ENCODE data around the gene SLC37A1.

SLC37A1 gene

DNA sequence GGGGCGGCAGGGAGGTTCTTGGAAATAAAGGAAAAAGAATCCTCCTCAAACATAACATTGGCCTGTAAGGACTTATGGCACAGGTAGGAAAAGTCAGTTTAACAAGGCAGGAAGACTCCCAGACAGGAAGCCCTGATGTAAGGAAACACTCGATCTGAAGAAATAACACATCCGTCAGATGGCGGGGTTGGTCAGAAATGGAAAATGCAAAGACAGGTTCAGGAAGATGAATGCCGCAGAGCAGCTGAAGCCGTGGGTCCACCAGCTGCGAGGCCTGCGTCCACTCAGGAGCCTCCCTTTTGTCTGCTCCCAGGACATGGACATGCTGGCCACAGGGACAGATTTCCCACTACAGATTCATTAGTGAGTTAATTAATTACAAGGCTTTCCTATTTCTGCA, 21.5 kb upstream of the SLC37A1 start:
- no peaks in the 10 kb centered on the region for H3K36me3 ChIP-seq (ENCODE audit: insufficient read depth, low read length)
- no peaks in the 10 kb centered on the region for H4K20me1 ChIP-seq (ENCODE audit: insufficient read depth, low read length, poor library complexity, severe bottlenecking)
- no peaks in the 10 kb centered on the region; the same call in 1 of the 2 replicates for H3K79me2 ChIP-seq (ENCODE audit: insufficient read depth, low read length)
- no peak overlapping the region for H3K4me2 ChIP-seq (ENCODE audit: low read depth, low read length, poor library complexity, severe bottlenecking)
- H3K27me3 ChIP-seq (ENCODE audit: insufficient read depth, low read length, poor library complexity, severe bottlenecking) = no peaks in the 10 kb centered on the region
- no peaks in the 10 kb centered on the region for H3K9me3 ChIP-seq (ENCODE audit: insufficient read depth, low read depth, low read length)
- no peak overlapping the region for H3K4me3 ChIP-seq (ENCODE audit: low read length, poor library complexity, severe bottlenecking)
- H3K9ac ChIP-seq (ENCODE audit: low read depth, low read length, poor library complexity, severe bottlenecking) = no peak overlapping the region
- peaks cover 44% of the 10 kb centered on the region for H3K4me1 ChIP-seq (ENCODE audit: insufficient read depth, low read length, poor library complexity, severe bottlenecking)
- TF ChIP-seq, protein P1, sequence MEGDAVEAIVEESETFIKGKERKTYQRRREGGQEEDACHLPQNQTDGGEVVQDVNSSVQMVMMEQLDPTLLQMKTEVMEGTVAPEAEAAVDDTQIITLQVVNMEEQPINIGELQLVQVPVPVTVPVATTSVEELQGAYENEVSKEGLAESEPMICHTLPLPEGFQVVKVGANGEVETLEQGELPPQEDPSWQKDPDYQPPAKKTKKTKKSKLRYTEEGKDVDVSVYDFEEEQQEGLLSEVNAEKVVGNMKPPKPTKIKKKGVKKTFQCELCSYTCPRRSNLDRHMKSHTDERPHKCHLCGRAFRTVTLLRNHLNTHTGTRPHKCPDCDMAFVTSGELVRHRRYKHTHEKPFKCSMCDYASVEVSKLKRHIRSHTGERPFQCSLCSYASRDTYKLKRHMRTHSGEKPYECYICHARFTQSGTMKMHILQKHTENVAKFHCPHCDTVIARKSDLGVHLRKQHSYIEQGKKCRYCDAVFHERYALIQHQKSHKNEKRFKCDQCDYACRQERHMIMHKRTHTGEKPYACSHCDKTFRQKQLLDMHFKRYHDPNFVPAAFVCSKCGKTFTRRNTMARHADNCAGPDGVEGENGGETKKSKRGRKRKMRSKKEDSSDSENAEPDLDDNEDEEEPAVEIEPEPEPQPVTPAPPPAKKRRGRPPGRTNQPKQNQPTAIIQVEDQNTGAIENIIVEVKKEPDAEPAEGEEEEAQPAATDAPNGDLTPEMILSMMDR (conservative IDR thresholded peaks at IDR 0.05; ENCODE audit: low read length) = no peak
- TF ChIP-seq EZH2phosphoT487 (IDR thresholded peaks at IDR 0.05; ENCODE audit: borderline replicate concordance) = no peak
- H3F3A ChIP-seq (ENCODE audit: low read depth) = no peaks in the 10 kb centered on the region
- H3K9me2 ChIP-seq (replicated peaks; ENCODE audit: low read depth, low read length) = no peaks in the 10 kb centered on the region
- H2AFZ ChIP-seq (ENCODE audit: low read length) = no peak overlapping the region

DNA sequence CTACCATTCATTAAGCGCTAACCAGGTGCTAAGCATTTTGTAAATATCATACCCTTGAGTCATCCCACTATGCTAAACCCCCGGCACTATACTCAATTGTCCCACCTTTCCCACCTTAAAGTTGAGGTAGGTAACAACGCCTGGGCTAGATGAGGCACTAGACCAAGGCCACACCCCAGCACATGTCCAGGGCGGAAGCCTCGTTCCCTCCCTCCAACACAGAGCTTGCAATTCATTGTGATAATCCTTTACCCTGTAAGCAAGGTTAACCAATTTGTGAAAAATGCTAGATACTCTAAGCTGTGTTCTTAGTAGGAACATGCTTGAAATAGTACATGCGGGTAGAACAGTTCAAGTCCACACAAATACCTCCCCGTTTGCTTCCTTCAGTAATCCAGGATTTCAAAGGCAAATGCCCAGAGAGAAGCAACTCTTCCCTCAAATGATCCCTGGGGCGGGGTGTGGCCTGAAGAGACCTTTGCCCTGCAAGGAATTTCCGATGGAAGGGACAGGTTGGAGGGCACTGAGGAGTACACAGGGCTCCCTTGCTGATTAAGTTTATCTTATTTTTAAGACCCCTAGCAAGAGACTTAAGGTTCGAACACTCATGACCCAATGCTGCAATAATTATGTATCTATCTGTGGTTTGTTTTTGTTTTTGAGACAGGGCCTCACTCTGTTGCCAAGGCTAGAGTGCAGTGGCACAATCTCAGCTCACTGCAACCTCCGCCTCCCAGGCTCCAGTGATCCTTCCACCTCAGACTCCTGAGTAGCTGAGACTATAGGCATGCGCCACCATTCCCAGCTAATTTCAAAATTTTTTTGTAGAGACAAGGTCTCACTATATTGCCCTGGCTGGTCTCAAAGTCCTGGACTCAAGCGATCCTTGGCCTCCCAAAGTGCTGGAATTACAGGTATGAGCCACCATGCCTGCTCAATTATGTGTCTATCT, 20.3 kb upstream of the SLC37A1 start:
- no peak for TF ChIP-seq EZH2phosphoT487 (IDR thresholded peaks at IDR 0.05; ENCODE audit: borderline replicate concordance)
- TF ChIP-seq, protein P1 (conservative IDR thresholded peaks at IDR 0.05; ENCODE audit: low read length) = no peak
- H3K9me2 ChIP-seq (replicated peaks; ENCODE audit: low read depth, low read length) = no peaks in the 10 kb centered on the region

DNA sequence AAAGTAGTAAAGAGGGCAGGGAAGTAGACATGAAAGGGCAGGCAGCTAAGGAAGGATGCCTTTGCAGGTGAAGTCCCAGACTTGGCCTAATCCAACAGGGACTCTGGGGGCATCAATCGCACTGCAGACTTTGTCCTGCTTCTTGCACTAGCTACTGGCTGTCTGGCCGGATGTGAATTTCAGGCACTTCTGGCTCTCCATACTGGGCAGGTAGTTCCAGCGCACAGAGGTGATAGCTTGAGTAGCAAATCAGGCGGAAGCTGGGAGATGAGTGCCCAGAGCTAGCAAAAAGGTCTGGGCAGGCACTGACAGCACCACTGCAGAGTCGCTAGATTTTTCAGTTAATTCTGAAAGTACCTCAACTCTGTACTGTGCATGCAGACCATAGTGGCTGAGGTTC, 18.6 kb upstream of the SLC37A1 start:
- Histone ChIP-seq H3K9ac (ENCODE audit: low read depth, low read length, poor library complexity, severe bottlenecking) (no peak overlapping the region), H3K4me1 (ENCODE audit: insufficient read depth, low read length, poor library complexity, severe bottlenecking) (peaks cover 43% of the 10 kb centered on the region), H3K4me3 (ENCODE audit: low read length, poor library complexity, severe bottlenecking) (no peak overlapping the region), H3K9me2 (replicated peaks; ENCODE audit: low read depth, low read length) (no peaks in the 10 kb centered on the region), H3K36me3 (ENCODE audit: insufficient read depth, low read length) (no peaks in the 10 kb centered on the region), H3K79me2 (ENCODE audit: insufficient read depth, low read length) (no peaks in the 10 kb centered on the region; the same call in 1 of the 2 replicates), H4K20me1 (ENCODE audit: insufficient read depth, low read length, poor library complexity, severe bottlenecking) (no peaks in the 10 kb centered on the region), H3K9me3 (ENCODE audit: insufficient read depth, low read depth, low read length) (no peaks in the 10 kb centered on the region), H2AFZ (ENCODE audit: low read length) (no peak overlapping the region), H3F3A (ENCODE audit: low read depth) (0 out of 2 replicates have a peak, but pooled peaks cover 6% of the 10 kb centered on the region), H3K27me3 (ENCODE audit: insufficient read depth, low read length, poor library complexity, severe bottlenecking) (no peaks in the 10 kb centered on the region), H3K4me2 (ENCODE audit: low read depth, low read length, poor library complexity, severe bottlenecking) (no peak overlapping the region)
- TF ChIP-seq, protein P1 (conservative IDR thresholded peaks at IDR 0.05; ENCODE audit: low read length) = no peak
- no peak for TF ChIP-seq EZH2phosphoT487 (IDR thresholded peaks at IDR 0.05; ENCODE audit: borderline replicate concordance)

More for the DNA sequence above, 20.3 kb upstream of the SLC37A1 start:
- no peak overlapping the region for H3K9ac ChIP-seq (ENCODE audit: low read depth, low read length, poor library complexity, severe bottlenecking)
- peaks cover 44% of the 10 kb centered on the region for H3K4me1 ChIP-seq (ENCODE audit: insufficient read depth, low read length, poor library complexity, severe bottlenecking)
- H3K36me3 ChIP-seq (ENCODE audit: insufficient read depth, low read length) = no peaks in the 10 kb centered on the region
- H3K27me3 ChIP-seq (ENCODE audit: insufficient read depth, low read length, poor library complexity, severe bottlenecking) = no peaks in the 10 kb centered on the region
- H2AFZ ChIP-seq (ENCODE audit: low read length) = no peak overlapping the region
- H3K79me2 ChIP-seq (ENCODE audit: insufficient read depth, low read length) = no peaks in the 10 kb centered on the region; the same call in 1 of the 2 replicates
- H3K4me3 ChIP-seq (ENCODE audit: low read length, poor library complexity, severe bottlenecking) = no peak overlapping the region
- H3K4me2 ChIP-seq (ENCODE audit: low read depth, low read length, poor library complexity, severe bottlenecking) = no peak overlapping the region
- H4K20me1 ChIP-seq (ENCODE audit: insufficient read depth, low read length, poor library complexity, severe bottlenecking) = no peaks in the 10 kb centered on the region
- H3K9me3 ChIP-seq (ENCODE audit: insufficient read depth, low read depth, low read length) = no peaks in the 10 kb centered on the region
- H3F3A ChIP-seq (ENCODE audit: low read depth) = 0 out of 2 replicates have a peak, but pooled peaks cover 5% of the 10 kb centered on the region

Measured in Loucy (cell line).